ENCODE data around the gene PRPF19. TPM values are rescaled to one million over a fixed set of nuclear protein-coding genes. Genes with fewer than 3 reads are reported as not detected.

Gene PRPF19
- total RNA-seq, 1 donor from 2014 or later: 36.5 TPM

DNA sequence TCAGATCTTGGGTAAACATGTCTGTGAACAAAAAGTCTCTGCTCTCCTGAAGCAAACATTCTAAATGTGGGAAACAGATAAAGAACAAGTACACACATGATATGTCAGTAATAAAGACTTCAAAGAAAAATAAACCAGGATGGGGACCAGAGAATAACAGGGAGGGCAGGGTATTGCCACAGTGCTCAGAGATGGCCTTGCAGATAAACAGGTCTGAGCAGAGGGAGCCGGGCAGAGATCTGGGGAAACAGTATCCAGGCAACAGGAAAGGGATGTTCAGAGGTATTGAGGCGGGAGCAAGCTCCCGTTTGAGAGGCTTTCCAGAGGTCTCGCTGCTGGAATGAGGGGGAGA is 61.5 kb downstream of the PRPF19 start:
- TF ChIP-seq, protein P1, sequence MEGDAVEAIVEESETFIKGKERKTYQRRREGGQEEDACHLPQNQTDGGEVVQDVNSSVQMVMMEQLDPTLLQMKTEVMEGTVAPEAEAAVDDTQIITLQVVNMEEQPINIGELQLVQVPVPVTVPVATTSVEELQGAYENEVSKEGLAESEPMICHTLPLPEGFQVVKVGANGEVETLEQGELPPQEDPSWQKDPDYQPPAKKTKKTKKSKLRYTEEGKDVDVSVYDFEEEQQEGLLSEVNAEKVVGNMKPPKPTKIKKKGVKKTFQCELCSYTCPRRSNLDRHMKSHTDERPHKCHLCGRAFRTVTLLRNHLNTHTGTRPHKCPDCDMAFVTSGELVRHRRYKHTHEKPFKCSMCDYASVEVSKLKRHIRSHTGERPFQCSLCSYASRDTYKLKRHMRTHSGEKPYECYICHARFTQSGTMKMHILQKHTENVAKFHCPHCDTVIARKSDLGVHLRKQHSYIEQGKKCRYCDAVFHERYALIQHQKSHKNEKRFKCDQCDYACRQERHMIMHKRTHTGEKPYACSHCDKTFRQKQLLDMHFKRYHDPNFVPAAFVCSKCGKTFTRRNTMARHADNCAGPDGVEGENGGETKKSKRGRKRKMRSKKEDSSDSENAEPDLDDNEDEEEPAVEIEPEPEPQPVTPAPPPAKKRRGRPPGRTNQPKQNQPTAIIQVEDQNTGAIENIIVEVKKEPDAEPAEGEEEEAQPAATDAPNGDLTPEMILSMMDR (IDR thresholded peaks at IDR 0.05; ENCODE audit: borderline replicate concordance): no peak
- DNase-seq: no peak
- H3K36me3 ChIP-seq: peaks cover 23% of the 10 kb centered on the region
- H3K4me1 ChIP-seq: peaks cover 49% of the 10 kb centered on the region
- no peaks in the 10 kb centered on the region for H3K9me3 ChIP-seq (replicated peaks)
- H3K27ac ChIP-seq (replicated peaks): no peak overlapping the region
- intact Hi-C loops (cut with micrococcal nuclease): no loop called here
- no peak overlapping the region for H3K4me3 ChIP-seq
- no peaks in the 10 kb centered on the region for H3K27me3 ChIP-seq (ENCODE audit: low read depth)

DNA sequence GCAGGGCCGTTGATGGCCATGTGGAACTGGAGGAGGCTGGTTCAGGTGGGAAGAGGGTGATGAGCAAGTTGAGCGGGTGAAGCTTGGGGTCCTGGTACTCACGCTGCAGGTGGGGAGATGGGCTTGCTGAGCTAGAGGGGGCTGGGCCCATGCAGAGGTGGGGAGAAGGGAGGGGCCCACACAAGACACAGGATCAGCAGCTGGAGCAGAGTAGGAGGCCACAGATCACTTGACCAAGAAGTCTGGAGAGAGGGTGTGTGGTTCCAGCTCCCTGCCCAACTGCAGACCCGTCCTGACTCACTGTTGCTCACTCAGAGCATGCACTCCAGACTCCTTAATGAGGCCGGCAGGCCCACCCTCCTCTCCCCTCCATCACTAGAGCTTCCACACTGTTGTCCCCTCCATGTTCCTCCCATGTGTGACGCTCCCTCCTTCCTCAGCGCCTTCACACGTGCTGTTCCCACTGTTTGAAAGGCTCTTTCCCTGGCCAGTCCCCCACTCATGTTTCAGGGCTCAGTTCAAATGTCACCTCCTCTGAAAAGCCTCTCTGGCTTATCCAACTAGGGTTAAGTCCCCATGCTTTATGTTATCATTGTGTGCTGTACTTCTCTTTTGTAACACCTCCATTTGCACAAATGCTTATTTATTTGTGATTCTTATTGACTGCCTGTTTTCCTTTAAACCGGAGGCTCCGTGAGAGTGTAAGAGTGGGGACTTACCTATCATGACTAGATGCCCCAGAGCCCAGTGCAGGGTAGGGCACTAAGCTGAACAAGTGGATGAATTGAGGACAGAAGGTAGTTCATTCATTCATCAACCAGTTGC is 62.1 kb downstream of the PRPF19 start:
- peaks cover 50% of the 10 kb centered on the region for H3K4me1 ChIP-seq
- H3K36me3 ChIP-seq: peaks cover 17% of the 10 kb centered on the region
- intact Hi-C loops (cut with micrococcal nuclease): no loop called here
- no peaks in the 10 kb centered on the region for H3K9me3 ChIP-seq (replicated peaks)
- DNase-seq: no peak
- no peaks in the 10 kb centered on the region for H3K27me3 ChIP-seq (ENCODE audit: low read depth)
- TF ChIP-seq, protein P1 (IDR thresholded peaks at IDR 0.05; ENCODE audit: borderline replicate concordance): no peak
- H3K4me3 ChIP-seq: peak overlapping the region; percentile 88
- H3K27ac ChIP-seq (replicated peaks): no peak overlapping the region

DNA sequence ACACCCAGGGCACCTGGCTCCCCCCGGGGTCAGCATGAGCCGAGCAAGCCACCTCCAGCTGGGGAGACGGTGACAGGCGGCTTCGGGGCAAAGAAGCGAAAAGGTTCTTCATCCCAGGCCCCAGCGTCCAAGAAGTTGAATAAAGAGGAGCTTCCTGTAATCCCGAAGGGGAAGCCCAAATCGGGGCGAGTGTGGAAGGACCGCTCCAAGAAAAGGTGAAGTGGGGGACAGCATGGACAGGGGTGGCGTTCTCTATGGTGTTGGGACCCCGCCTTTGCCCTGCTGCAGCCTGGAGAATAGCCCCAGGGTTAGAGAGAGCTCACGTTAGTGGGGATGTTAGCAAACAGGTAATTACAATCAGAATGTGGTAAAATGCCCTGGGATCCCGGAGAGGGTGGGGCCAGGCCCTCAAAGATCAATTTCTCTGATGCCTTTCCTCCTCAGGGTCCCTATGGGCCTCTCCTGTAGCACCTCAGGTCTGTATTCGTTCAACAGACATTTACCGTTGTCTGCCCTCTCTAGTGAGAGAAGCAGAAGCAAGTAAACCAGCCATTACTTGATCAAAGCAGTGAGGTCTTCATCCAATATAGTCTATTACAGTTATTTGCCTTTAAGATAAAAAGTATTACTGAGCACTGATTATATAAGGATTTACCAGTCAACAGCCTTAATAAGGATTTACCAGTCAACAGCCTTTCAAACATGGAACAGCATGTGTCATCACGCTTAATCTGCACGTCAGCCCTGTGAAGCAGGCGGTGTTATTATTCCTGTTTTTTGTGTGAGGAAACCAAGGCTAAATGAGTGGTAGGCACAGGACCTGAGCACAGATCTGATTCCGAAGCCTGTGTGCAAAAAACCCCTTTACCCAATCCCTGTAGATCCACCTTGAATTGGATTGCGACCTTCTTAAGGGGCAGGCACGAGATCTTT is 63.5 kb downstream of the PRPF19 start:
- no peak for DNase-seq
- Histone ChIP-seq H3K4me1 (peaks cover 50% of the 10 kb centered on the region), H3K27ac (replicated peaks) (peak overlapping the region; percentile 88), H3K4me3 (peak overlapping the region; percentile 88), H3K27me3 (ENCODE audit: low read depth) (no peaks in the 10 kb centered on the region), H3K36me3 (peaks cover 4% of the 10 kb centered on the region), H3K9me3 (replicated peaks) (no peaks in the 10 kb centered on the region)
- TF ChIP-seq, protein P1 (IDR thresholded peaks at IDR 0.05; ENCODE audit: borderline replicate concordance): no peak
- intact Hi-C loops (cut with micrococcal nuclease): no loop called here

DNA sequence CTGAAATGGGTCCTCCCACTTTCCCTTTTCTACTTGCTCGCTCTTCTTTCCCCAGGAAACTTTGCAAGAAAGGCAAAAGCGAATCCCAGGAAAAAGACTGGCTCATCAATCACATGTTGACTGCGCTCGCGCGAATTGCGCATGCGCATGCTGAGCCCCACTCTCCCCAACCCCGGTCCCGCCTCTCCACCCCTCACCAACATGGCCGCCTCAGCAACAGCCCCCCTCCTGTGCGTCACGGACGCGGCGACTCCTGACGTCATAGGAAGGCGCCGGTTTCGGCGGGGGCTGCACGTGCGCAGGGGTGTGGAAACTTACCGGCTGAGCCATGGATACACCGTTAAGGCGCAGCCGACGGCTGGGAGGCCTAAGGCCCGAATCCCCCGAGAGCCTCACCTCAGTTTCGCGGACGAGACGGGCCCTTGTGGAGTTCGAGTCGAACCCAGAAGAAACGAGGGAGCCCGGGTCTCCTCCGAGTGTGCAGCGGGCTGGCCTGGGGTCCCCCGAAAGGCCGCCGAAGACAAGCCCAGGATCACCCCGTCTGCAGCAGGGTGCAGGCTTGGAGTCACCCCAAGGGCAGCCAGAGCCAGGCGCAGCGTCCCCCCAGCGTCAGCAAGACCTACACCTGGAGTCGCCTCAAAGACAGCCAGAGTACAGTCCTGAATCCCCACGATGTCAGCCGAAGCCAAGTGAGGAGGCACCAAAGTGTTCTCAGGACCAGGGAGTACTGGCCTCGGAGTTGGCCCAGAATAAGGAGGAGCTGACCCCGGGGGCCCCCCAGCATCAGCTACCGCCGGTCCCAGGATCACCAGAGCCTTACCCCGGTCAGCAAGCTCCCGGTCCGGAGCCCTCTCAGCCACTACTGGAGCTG is 64.4 kb downstream of the PRPF19 start, which contains the start of gene CCDC86:
Gene CCDC86, plus strand, starts transcription at position 317 of the 871 bp plus-strand sequence. Its CDS starts 12 bp downstream, at position 329.
- H3K36me3 ChIP-seq: no peaks in the 10 kb centered on the region
- H3K4me3 ChIP-seq: peak within 1 kb of the TSS; percentile 88
- H3K27me3 ChIP-seq (ENCODE audit: low read depth): no peaks in the 10 kb centered on the region
- peak; percentile 97 for DNase-seq
- H3K27ac ChIP-seq (replicated peaks): peak within 1 kb of the TSS; percentile 88
- intact Hi-C loops (cut with micrococcal nuclease): no loop called here
- TF ChIP-seq, protein P1 (IDR thresholded peaks at IDR 0.05; ENCODE audit: borderline replicate concordance): no peak
- H3K4me1 ChIP-seq: peaks cover 50% of the 10 kb centered on the region
- no peaks in the 10 kb centered on the region for H3K9me3 ChIP-seq (replicated peaks)

Other genes with a start within 250 kb of the PRPF19 start
- not detected for gene MS4A8, start 207.0 kb downstream of the PRPF19 start, total RNA-seq
- gene MS4A18, start 181.9 kb downstream of the PRPF19 start, total RNA-seq: not detected
- gene MS4A15, start 149.7 kb downstream of the PRPF19 start, total RNA-seq: not detected
- gene MS4A10, start 121.3 kb downstream of the PRPF19 start, total RNA-seq: not detected
- 9.3 TPM for gene CCDC86, start 64.5 kb downstream of the PRPF19 start, total RNA-seq
- 2.3 TPM for gene PTGDR2, start 50.6 kb downstream of the PRPF19 start, total RNA-seq
- not detected for gene ZP1, start 39.0 kb downstream of the PRPF19 start, total RNA-seq
- 86.7 TPM for gene TMEM109, start 7.6 kb upstream of the PRPF19 start, total RNA-seq
- gene TMEM132A, start 17.9 kb upstream of the PRPF19 start, total RNA-seq: 6.4 TPM
- gene SLC15A3, start 45.6 kb upstream of the PRPF19 start, total RNA-seq: 15.4 TPM
- 0.47 TPM for gene CD6, start 65.1 kb upstream of the PRPF19 start, total RNA-seq
- 0.30 TPM for gene CD5, start 195.9 kb upstream of the PRPF19 start, total RNA-seq